Measurements from ENCODE around the gene ZIC3.

DNA sequence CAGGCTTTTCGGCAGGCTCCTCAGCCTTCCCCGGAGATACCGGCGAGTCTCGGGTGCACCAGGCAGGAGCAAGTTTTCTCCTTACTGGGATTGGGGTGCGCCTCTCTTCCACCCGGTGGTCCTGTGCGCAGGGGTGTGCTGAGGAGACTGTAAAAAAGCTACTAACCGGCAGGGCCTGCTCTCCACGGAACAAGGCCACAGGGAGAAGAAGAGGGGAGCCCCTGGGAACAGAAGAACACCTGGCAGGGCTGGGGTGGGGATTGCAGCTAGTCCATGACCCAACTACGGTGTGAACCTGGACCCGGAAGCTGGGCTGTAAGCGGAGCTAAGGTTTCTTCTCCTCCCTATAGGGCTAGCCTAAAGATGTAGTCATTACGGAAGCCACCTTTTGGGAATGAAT lies 17.7 kb upstream of the ZIC3 start:
- TF ChIP-seq TAF1 (IDR thresholded peaks at IDR 0.05; ENCODE audit: borderline replicate concordance, insufficient read depth, low read length) (no peak), POLR2AphosphoS5 (IDR thresholded peaks at IDR 0.05; ENCODE audit: low read depth, low read length) (no peak), SIN3A (IDR thresholded peaks at IDR 0.05; ENCODE audit: borderline replicate concordance, insufficient read depth, low read length) (no peak), FOXP2 (optimal IDR thresholded peaks at IDR 0.05; ENCODE audit: borderline replicate concordance, extremely low read depth, extremely low read length, insufficient read depth) (no peak)
- TF ChIP-seq, protein P1, sequence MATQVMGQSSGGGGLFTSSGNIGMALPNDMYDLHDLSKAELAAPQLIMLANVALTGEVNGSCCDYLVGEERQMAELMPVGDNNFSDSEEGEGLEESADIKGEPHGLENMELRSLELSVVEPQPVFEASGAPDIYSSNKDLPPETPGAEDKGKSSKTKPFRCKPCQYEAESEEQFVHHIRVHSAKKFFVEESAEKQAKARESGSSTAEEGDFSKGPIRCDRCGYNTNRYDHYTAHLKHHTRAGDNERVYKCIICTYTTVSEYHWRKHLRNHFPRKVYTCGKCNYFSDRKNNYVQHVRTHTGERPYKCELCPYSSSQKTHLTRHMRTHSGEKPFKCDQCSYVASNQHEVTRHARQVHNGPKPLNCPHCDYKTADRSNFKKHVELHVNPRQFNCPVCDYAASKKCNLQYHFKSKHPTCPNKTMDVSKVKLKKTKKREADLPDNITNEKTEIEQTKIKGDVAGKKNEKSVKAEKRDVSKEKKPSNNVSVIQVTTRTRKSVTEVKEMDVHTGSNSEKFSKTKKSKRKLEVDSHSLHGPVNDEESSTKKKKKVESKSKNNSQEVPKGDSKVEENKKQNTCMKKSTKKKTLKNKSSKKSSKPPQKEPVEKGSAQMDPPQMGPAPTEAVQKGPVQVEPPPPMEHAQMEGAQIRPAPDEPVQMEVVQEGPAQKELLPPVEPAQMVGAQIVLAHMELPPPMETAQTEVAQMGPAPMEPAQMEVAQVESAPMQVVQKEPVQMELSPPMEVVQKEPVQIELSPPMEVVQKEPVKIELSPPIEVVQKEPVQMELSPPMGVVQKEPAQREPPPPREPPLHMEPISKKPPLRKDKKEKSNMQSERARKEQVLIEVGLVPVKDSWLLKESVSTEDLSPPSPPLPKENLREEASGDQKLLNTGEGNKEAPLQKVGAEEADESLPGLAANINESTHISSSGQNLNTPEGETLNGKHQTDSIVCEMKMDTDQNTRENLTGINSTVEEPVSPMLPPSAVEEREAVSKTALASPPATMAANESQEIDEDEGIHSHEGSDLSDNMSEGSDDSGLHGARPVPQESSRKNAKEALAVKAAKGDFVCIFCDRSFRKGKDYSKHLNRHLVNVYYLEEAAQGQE (IDR thresholded peaks at IDR 0.05; ENCODE audit: insufficient read depth in 1 of 2, low read depth in 2 of 2, low read length in 2 of 2) = no peak
